Caco-2 (cell line): ENCODE data around the gene ZNF528. TPM values are rescaled to one million over a fixed set of nuclear protein-coding genes. Genes with fewer than 3 reads are reported as not detected.
A peak's percentile ranks its signal among the peaks of the same experiment; 100 is the strongest.

Experiments
- BruUV-seq: library from RNA; stranded (reverse); fragments of 400-500 nt; replicated peaks from 2 replicates; lab custom pipeline; 2021; lab: Mats Ljungman, UMichigan
- CTCF ChIA-PET: fragments of 300-600 bp; sonication (Branson Sonifier 250); formaldehyde crosslinking; loops from one replicate; lab custom pipeline; 2022; ENCODE audit warnings: antibody characterized with exemption; lab: Charles Lee
- POLR2A ChIA-PET: fragments of 300-600 bp; sonication (Branson Sonifier 250); formaldehyde crosslinking; loops from one replicate; lab custom pipeline; 2022; ENCODE audit warnings: antibody characterized with exemption; lab: Charles Lee
- DNase-seq, 2 experiments: peaks; one replicate each; pipeline versions ENCODE4 v3.0.0 to v3.0.0-alpha.2; 2020 to 2022
- H3K27me3 ChIP-seq: replicated peaks from 2 replicates; pipeline ENCODE4 v1.6.0; 2011; ENCODE audit warnings: low read length; ENCODE audit not compliant: control insufficient read depth, insufficient read depth
- H3K36me3 ChIP-seq: 2 replicates; pipeline ENCODE4 v1.5.1; 2011; ENCODE audit warnings: low read length; ENCODE audit not compliant: control insufficient read depth, insufficient read depth
- H3K4me1 ChIP-seq: fragments of 250-450 bp; sonication (Bioruptor Pico); 2 replicates; pipeline ENCODE4 v1.5.1; 2020; ENCODE audit warnings: mild to moderate bottlenecking
- H3K4me3 ChIP-seq: 2 replicates; pipeline ENCODE4 v1.5.1; 2011; ENCODE audit warnings: low read depth, mild to moderate bottlenecking, control low read depth, low read length
- H3K9me3 ChIP-seq: fragments of 250-450 bp; sonication (Bioruptor Pico); 2 replicates; pipeline ENCODE4 v1.5.1; 2020; ENCODE audit warnings: mild to moderate bottlenecking, moderate library complexity
- H3K27ac Mint-ChIP-seq: one replicate; pipeline ENCODE4 v1.8.0; 2022; ENCODE audit warnings: mixed read lengths; ENCODE audit not compliant: unreplicated experiment
- H3K27me3 Mint-ChIP-seq: one replicate; pipeline ENCODE4 v1.8.0; 2022; ENCODE audit warnings: mixed read lengths; ENCODE audit not compliant: insufficient read depth, unreplicated experiment
- H3K36me3 Mint-ChIP-seq: one replicate; pipeline ENCODE4 v1.8.0; 2022; ENCODE audit warnings: mild to moderate bottlenecking, mixed read lengths; ENCODE audit not compliant: insufficient read depth, unreplicated experiment
- H3K4me1 Mint-ChIP-seq: one replicate; pipeline ENCODE4 v1.8.0; 2022; ENCODE audit warnings: low read depth, mixed read lengths; ENCODE audit not compliant: unreplicated experiment
- H3K4me3 Mint-ChIP-seq: one replicate; pipeline ENCODE4 v1.8.0; 2022; ENCODE audit warnings: mild to moderate bottlenecking, moderate library complexity, mixed read lengths; ENCODE audit not compliant: unreplicated experiment
- H3K9me3 Mint-ChIP-seq: one replicate; pipeline ENCODE4 v1.8.0; 2022; ENCODE audit warnings: mixed read lengths; ENCODE audit not compliant: unreplicated experiment
- CTCF ChIP-seq, 2 experiments: fragments of 200-600 bp in 1 of 2; IDR thresholded peaks; 1 replicate in 1 of 2; 2 replicates in 1 of 2; pipeline versions ENCODE4 v1.5.1 to v1.8.0; 2011 to 2022; ENCODE audit warnings: antibody characterized with exemption in 1 of 2, control low read depth in 1 of 2, inconsistent platforms in 1 of 2, low read depth in 1 of 2, low read length in 1 of 2, mild to moderate bottlenecking in 1 of 2, moderate library complexity in 1 of 2; ENCODE audit not compliant: insufficient read depth in 1 of 2, severe bottlenecking in 1 of 2, unreplicated experiment in 1 of 2
- intact Hi-C: fragments of 100-400 bp; cut with micrococcal nuclease; formaldehyde crosslinking; loops from one replicate; pipeline ENCODE4 v1.10.0; 2022; ENCODE audit not compliant: unreplicated experiment
- total RNA-seq: library from RNA; stranded (reverse); gene quantifications from 2 replicates; pipeline ENCODE4 v1.2.3, GENCODE V29; 2022

Gene ZNF528
- total RNA-seq, 1 experiment from 2014 or later, result 7.8 TPM

GRCh38 chr19:52398081-52398441 lies 412 bp downstream of the ZNF528 start:
- Histone ChIP-seq H3K4me1 (no peaks in the 10 kb centered on the region), H3K36me3 (no peaks in the 10 kb centered on the region), H3K9me3 (peaks cover 47% of the 10 kb centered on the region), H3K4me3 (peak overlapping the region; percentile 66), H3K27me3 (no peaks in the 10 kb centered on the region)
- Mint-ChIP-seq H3K36me3 (peaks cover 22% of the 10 kb centered on the region), H3K27ac (peak overlapping the region; percentile 88), H3K27me3 (peaks cover 3% of the 10 kb centered on the region), H3K4me3 (peak overlapping the region; percentile 71), H3K4me1 (peaks cover 7% of the 10 kb centered on the region), H3K9me3 (peaks cover 45% of the 10 kb centered on the region)
- TSS peak; percentile 43 for BruUV-seq
- intact Hi-C loops, result loop anchor here (5.0 kb wide), 1 partner anchor 129 kb away; the partner anchor contains the start of gene ZNF808
- TF ChIP-seq CTCF (IDR thresholded peaks at IDR 0.05; ENCODE audit: insufficient read depth in 1 of 2, low read depth in 1 of 2, low read length in 1 of 2, severe bottlenecking in 1 of 2, unreplicated experiment in 1 of 2), result no peak
- no peak for DNase-seq
- ChIA-PET CTCF (no interaction called here), POLR2A (no interaction called here)

- no TSS peak for BruUV-seq
- no peaks in the 10 kb centered on the region for H3K4me1 ChIP-seq
- no peak for DNase-seq
- H3K27ac Mint-ChIP-seq, result no peak overlapping the region
- no peak overlapping the region for H3K4me3 Mint-ChIP-seq
- H3K4me1 Mint-ChIP-seq, result no peaks in the 10 kb centered on the region
- H3K9me3 ChIP-seq, result peaks cover 32% of the 10 kb centered on the region
- ChIA-PET POLR2A (no interaction called here), CTCF (no interaction called here)
- H3K4me3 ChIP-seq, result no peak overlapping the region
- H3K9me3 Mint-ChIP-seq, result peaks cover 42% of the 10 kb centered on the region
- intact Hi-C loops, result no loop called here
- peaks cover 5% of the 10 kb centered on the region for H3K36me3 Mint-ChIP-seq
- H3K27me3 Mint-ChIP-seq, result no peaks in the 10 kb centered on the region
- no peaks in the 10 kb centered on the region for H3K27me3 ChIP-seq
- no peak for TF ChIP-seq CTCF (IDR thresholded peaks at IDR 0.05; ENCODE audit: insufficient read depth in 1 of 2, low read depth in 1 of 2, low read length in 1 of 2, severe bottlenecking in 1 of 2, unreplicated experiment in 1 of 2)
- no peaks in the 10 kb centered on the region for H3K36me3 ChIP-seq
Measured at GRCh38 chr19:52410276-52410675, 12.6 kb downstream of the ZNF528 start.

- Mint-ChIP-seq H3K9me3 (peaks cover 31% of the 10 kb centered on the region), H3K36me3 (no peaks in the 10 kb centered on the region), H3K27ac (no peak overlapping the region), H3K4me3 (no peak overlapping the region), H3K27me3 (no peaks in the 10 kb centered on the region), H3K4me1 (no peaks in the 10 kb centered on the region)
- Histone ChIP-seq H3K27me3 (no peaks in the 10 kb centered on the region), H3K4me3 (no peak overlapping the region), H3K4me1 (no peaks in the 10 kb centered on the region), H3K36me3 (no peaks in the 10 kb centered on the region), H3K9me3 (peaks cover 42% of the 10 kb centered on the region)
- CTCF ChIA-PET, result no interaction called here
- TF ChIP-seq CTCF (IDR thresholded peaks at IDR 0.05; ENCODE audit: insufficient read depth in 1 of 2, low read depth in 1 of 2, low read length in 1 of 2, severe bottlenecking in 1 of 2, unreplicated experiment in 1 of 2), result no peak
- BruUV-seq, result no TSS peak
- DNase-seq, result no peak
- intact Hi-C loops, result no loop called here
- POLR2A ChIA-PET, result no interaction called here
Measured at GRCh38 chr19:52415711-52416110, 18.1 kb downstream of the ZNF528 start.
